Measurements from ENCODE around the gene BIRC3.
"Not testable (repeated sequence)": the region's sequence is repeated elsewhere in the genome, so short reads cannot be mapped to it uniquely, and the experiment has no call there.

The BIRC3 gene

DNA sequence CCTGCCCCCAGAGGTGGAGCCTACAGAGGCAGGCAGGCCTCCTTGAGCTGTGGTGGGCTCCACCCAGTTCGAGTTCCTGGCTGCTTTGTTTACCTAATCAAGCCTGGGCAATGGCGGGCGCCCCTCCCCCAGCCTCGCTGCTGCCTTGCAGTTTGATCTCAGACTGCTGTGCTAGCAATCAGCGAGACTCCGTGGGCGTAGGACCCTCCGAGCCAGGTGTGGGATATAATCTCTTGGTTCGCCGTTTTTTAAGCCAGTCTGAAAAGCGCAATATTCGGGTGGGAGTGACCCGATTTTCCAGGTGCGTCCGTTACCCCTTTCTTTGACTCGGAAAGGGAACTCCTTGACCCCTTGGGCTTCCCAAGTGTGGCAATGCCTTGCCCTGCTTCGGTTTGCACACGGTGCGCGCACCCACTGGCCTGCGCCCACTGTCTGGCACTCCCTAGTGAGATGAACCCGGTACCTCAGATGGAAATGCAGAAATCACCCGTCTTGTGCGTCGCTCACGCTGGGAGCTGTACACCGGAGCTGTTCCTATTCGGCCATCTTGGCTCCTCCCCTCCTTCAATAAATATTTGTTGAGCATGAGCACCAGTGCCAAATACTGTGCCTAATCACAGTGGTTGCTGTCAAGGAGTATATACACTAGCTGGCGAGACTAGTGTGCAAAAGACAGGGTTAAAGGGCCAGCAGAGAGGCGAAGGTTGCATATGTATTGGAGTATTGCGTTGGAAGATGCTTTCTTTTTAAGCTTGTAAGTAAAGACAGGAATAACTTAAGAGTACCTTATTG, 57.5 kb downstream of the BIRC3 start:
- not testable (repeated sequence) for DNase-seq (ENCODE audit: low read depth in 2 of 2, low spot score in 1 of 2)

DNA sequence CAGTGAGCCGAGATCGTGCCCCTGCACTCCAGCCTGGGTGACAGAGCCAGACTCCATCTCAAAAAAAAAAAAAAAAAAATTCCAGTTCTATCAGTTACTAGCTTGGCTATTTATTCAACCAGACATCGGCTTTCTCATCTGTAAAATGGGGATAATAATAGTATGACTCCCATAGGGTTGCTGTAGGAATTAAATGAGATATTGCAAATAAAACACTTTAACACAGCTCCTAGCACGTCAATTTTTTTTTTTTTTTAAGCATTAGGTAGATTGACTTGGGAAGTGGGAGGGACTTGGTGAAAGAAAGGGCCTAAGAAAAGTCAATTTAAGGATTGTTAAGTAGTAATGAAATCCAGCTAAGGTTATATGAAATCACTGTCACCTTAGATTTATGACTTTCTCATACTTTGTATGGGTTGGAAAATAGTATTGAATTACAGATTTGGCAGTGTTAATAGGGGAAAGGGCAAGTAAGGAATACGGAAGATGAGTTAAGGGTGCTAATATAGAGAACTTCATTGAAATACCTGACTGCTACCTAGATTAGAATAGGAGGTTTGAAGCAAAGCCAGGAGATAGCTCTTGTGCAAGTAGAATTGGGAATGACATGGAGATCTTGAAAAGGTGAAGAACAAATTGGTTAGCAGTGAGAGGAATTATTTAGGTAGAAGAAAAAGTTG, 58.6 kb downstream of the BIRC3 start:
- no peak for DNase-seq (ENCODE audit: low read depth in 2 of 2, low spot score in 1 of 2)

- no peak for DNase-seq (ENCODE audit: low read depth in 2 of 2, low spot score in 1 of 2)
Observed at GRCh38 chr11:102377891-102378290, 60.6 kb downstream of the BIRC3 start.

GRCh38 chr11:102378818-102379217, 61.5 kb downstream of the BIRC3 start:
- DNase-seq (ENCODE audit: low read depth in 2 of 2, low spot score in 1 of 2) = no peak

GRCh38 chr11:102382384-102382783, 65.1 kb downstream of the BIRC3 start:
- no peak for DNase-seq (ENCODE audit: low read depth in 2 of 2, low spot score in 1 of 2)

DNA sequence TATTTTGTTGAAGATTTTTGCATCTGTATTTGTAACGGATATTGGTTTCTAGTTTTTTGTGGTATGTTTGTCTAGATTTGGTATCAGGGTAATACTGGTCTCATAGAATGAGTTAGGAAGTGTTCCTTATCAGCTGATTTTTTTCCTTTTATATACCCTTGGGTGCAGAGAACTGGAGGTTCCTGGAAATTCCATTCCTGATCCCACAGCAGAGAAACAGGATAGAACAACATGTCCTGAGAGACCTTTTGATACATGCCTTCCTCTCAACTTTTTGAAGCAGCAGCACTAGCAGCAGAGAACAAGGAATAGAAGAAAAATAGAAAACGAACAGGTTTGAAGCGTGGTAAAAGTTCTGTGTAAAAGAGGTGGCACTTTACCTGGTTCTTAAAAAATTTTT, 66.6 kb downstream of the BIRC3 start:
- DNase-seq (ENCODE audit: low read depth in 2 of 2, low spot score in 1 of 2) = no peak

- DNase-seq (ENCODE audit: low read depth in 2 of 2, low spot score in 1 of 2) = no peak
Observed at GRCh38 chr11:102384419-102385079, 67.3 kb downstream of the BIRC3 start.

- DNase-seq (ENCODE audit: low read depth in 2 of 2, low spot score in 1 of 2) = no peak
Observed at GRCh38 chr11:102385085-102386007, 68.1 kb downstream of the BIRC3 start.

- DNase-seq (ENCODE audit: low read depth in 2 of 2, low spot score in 1 of 2) = no peak
Observed at GRCh38 chr11:102386136-102386734, 69.0 kb downstream of the BIRC3 start.

GRCh38 chr11:102387043-102387781, 69.9 kb downstream of the BIRC3 start:
- DNase-seq (ENCODE audit: low read depth in 2 of 2, low spot score in 1 of 2) = no peak
